Activated CD4-positive, alpha-beta memory T cell treated with anti-CD3 and anti-CD28 coated beads for 36 hours (primary cell): ENCODE results near the gene RSU1. TPM values are rescaled to one million over a fixed set of nuclear protein-coding genes. Genes with fewer than 3 reads are reported as not detected.
A peak's percentile ranks its signal among the peaks of the same experiment; 100 is the strongest.

Experiments used
- CTCF ChIA-PET: fragments of 350-600 bp; sonication (Branson Sonifier 250); formaldehyde crosslinking; loops from one replicate; lab custom pipeline; 2021; ENCODE audit warnings: antibody characterized with exemption, inconsistent platforms; lab: Charles Lee
- POLR2A ChIA-PET: fragments of 350-600 bp; sonication (Branson Sonifier 250); formaldehyde crosslinking; loops from one replicate; lab custom pipeline; 2021; ENCODE audit warnings: antibody characterized with exemption; lab: Charles Lee
- DNase-seq: peaks from one replicate; pipeline ENCODE4 v3.0.0-alpha.2; 2020
- H3K27ac Mint-ChIP-seq: one replicate; pipeline ENCODE4 v1.8.0; 2021; ENCODE audit warnings: mixed read lengths
- H3K27me3 Mint-ChIP-seq: one replicate; pipeline ENCODE4 v1.8.0; 2021; ENCODE audit warnings: mixed read lengths
- H3K36me3 Mint-ChIP-seq: one replicate; pipeline ENCODE4 v1.8.0; 2021; ENCODE audit warnings: mixed read lengths
- H3K4me1 Mint-ChIP-seq: one replicate; pipeline ENCODE4 v1.8.0; 2021; ENCODE audit warnings: low read depth, mixed read lengths
- H3K4me3 Mint-ChIP-seq: one replicate; pipeline ENCODE4 v1.8.0; 2021; ENCODE audit warnings: mild to moderate bottlenecking, mixed read lengths
- H3K9me3 Mint-ChIP-seq: one replicate; pipeline ENCODE4 v1.8.0; 2021; ENCODE audit warnings: mixed read lengths
- intact Hi-C: fragments of 100-400 bp; cut with micrococcal nuclease; formaldehyde crosslinking; loops from one replicate; pipeline ENCODE4 v1.15.1; 2023
- total RNA-seq, 2 experiments: library from RNA; stranded (reverse); gene quantifications; one replicate each; pipeline ENCODE4 v1.2.3, GENCODE V29; 2021

Gene RSU1
- total RNA-seq, 2 experiments from 2014 or later = 60.6 to 61.9 TPM

GRCh38 chr10:16779384-16779915, 37.8 kb downstream of the RSU1 start:
- ChIA-PET CTCF (interaction anchor here (1.1 to 1.9 kb wide), 3 partner anchors 30 to 38 kb away, joined by 3 to 5 read pairs (median 3); partner anchors contain the start of gene RSU1), POLR2A (interaction anchor here (1.0 kb wide), 1 partner anchor 38 kb away, joined by 5 read pairs; the partner anchor contains the start of gene RSU1)
- no peaks in the 10 kb centered on the region for H3K27me3 Mint-ChIP-seq
- peaks cover 20% of the 10 kb centered on the region for H3K36me3 Mint-ChIP-seq
- H3K27ac Mint-ChIP-seq = peak overlapping the region; percentile 64
- peaks cover 30% of the 10 kb centered on the region for H3K4me1 Mint-ChIP-seq
- intact Hi-C loops = loop anchor here (1.0 to 10.0 kb wide), 9 partner anchors 8 to 665 kb away; partner anchors contain the start of genes C1QL3, PTER, RSU1 and VIM
- no peaks in the 10 kb centered on the region for H3K9me3 Mint-ChIP-seq
- peak overlapping the region; percentile 1 for H3K4me3 Mint-ChIP-seq
- DNase-seq = peak; percentile 88

GRCh38 chr10:16777473-16778370, 39.5 kb downstream of the RSU1 start:
- POLR2A ChIA-PET = interaction anchor here (0.6 to 0.7 kb wide), 2 partner anchors 875 to 1130 kb away, joined by 3 read pairs; no protein-coding TSS in a partner anchor
- peaks cover 14% of the 10 kb centered on the region for H3K36me3 Mint-ChIP-seq
- no peak overlapping the region for H3K4me3 Mint-ChIP-seq
- peak overlapping the region; percentile 40 for H3K27ac Mint-ChIP-seq
- H3K4me1 Mint-ChIP-seq = peaks cover 30% of the 10 kb centered on the region
- H3K27me3 Mint-ChIP-seq = no peaks in the 10 kb centered on the region
- H3K9me3 Mint-ChIP-seq = no peaks in the 10 kb centered on the region
- CTCF ChIA-PET = interaction anchor here (0.6 to 1.9 kb wide), 18 partner anchors 9 to 1143 kb away, joined by 3 to 10 read pairs (median 3); partner anchors contain the start of gene RSU1
- intact Hi-C loops = loop anchor here (1.0 to 10.0 kb wide), 7 partner anchors 31 to 875 kb away; partner anchors contain the start of genes C1QL3, PTER and VIM
- no peak for DNase-seq

GRCh38 chr10:16776896-16777295, 40.3 kb downstream of the RSU1 start:
- peaks cover 30% of the 10 kb centered on the region for H3K4me1 Mint-ChIP-seq

GRCh38 chr10:16773334-16773733, 43.9 kb downstream of the RSU1 start:
- POLR2A ChIA-PET = no interaction called here
- CTCF ChIA-PET = no interaction called here
- Mint-ChIP-seq H3K36me3 (peaks cover 3% of the 10 kb centered on the region), H3K4me3 (no peak overlapping the region), H3K27me3 (no peaks in the 10 kb centered on the region), H3K9me3 (no peaks in the 10 kb centered on the region), H3K4me1 (peaks cover 28% of the 10 kb centered on the region), H3K27ac (no peak overlapping the region)
- no peak for DNase-seq
- intact Hi-C loops = loop anchor here (10.0 kb wide), 2 partner anchors 249 to 659 kb away; partner anchors contain the start of gene C1QL3

More at GRCh38 chr10:16776896-16777295, 40.3 kb downstream of the RSU1 start:
- intact Hi-C loops = loop anchor here (1.0 to 10.0 kb wide), 5 partner anchors 115 to 875 kb away; partner anchors contain the start of genes C1QL3 and VIM
- ChIA-PET CTCF (interaction anchor here (0.9 to 1.7 kb wide), 6 partner anchors 10 to 941 kb away, joined by 3 to 10 read pairs (median 5); no protein-coding TSS in a partner anchor), POLR2A (interaction anchor here (0.6 kb wide), 1 partner anchor 874 kb away, joined by 3 read pairs; no protein-coding TSS in a partner anchor)
- DNase-seq = no peak
- no peaks in the 10 kb centered on the region for H3K9me3 Mint-ChIP-seq
- no peak overlapping the region for H3K27ac Mint-ChIP-seq
- H3K36me3 Mint-ChIP-seq = peaks cover 14% of the 10 kb centered on the region
- H3K27me3 Mint-ChIP-seq = no peaks in the 10 kb centered on the region
- H3K4me3 Mint-ChIP-seq = no peak overlapping the region

GRCh38 chr10:16770670-16771069, 46.6 kb downstream of the RSU1 start:
- H3K27ac Mint-ChIP-seq = no peak overlapping the region
- intact Hi-C loops = loop anchor here (10.0 kb wide), 2 partner anchors 246 to 656 kb away; partner anchors contain the start of gene C1QL3
- DNase-seq = peak; percentile 18
- H3K4me1 Mint-ChIP-seq = peaks cover 29% of the 10 kb centered on the region
- POLR2A ChIA-PET = no interaction called here
- H3K4me3 Mint-ChIP-seq = no peak overlapping the region
- H3K27me3 Mint-ChIP-seq = no peaks in the 10 kb centered on the region
- CTCF ChIA-PET = no interaction called here
- peaks cover 3% of the 10 kb centered on the region for H3K36me3 Mint-ChIP-seq
- H3K9me3 Mint-ChIP-seq = no peaks in the 10 kb centered on the region

GRCh38 chr10:16770141-16770540, 47.1 kb downstream of the RSU1 start:
- peaks cover 3% of the 10 kb centered on the region for H3K36me3 Mint-ChIP-seq
- ChIA-PET POLR2A (no interaction called here), CTCF (no interaction called here)
- no peak overlapping the region for H3K4me3 Mint-ChIP-seq
- H3K9me3 Mint-ChIP-seq = no peaks in the 10 kb centered on the region
- no peak overlapping the region for H3K27ac Mint-ChIP-seq
- no peaks in the 10 kb centered on the region for H3K27me3 Mint-ChIP-seq
- intact Hi-C loops = loop anchor here (10.0 kb wide), 2 partner anchors 245 to 655 kb away; partner anchors contain the start of gene C1QL3
- peaks cover 33% of the 10 kb centered on the region for H3K4me1 Mint-ChIP-seq
- DNase-seq = no peak

- Mint-ChIP-seq H3K9me3 (no peaks in the 10 kb centered on the region), H3K36me3 (peaks cover 5% of the 10 kb centered on the region), H3K27me3 (no peaks in the 10 kb centered on the region), H3K4me1 (peaks cover 33% of the 10 kb centered on the region), H3K4me3 (no peak overlapping the region), H3K27ac (no peak overlapping the region)
- DNase-seq = no peak
- CTCF ChIA-PET = interaction anchor here (0.6 kb wide), 1 partner anchor 1440 kb away, joined by 5 read pairs; no protein-coding TSS in a partner anchor
- intact Hi-C loops = no loop called here
- POLR2A ChIA-PET = no interaction called here
Observed at GRCh38 chr10:16769331-16769730, 47.9 kb downstream of the RSU1 start.

- no peaks in the 10 kb centered on the region for H3K9me3 Mint-ChIP-seq
- ChIA-PET POLR2A (no interaction called here), CTCF (interaction anchor here (0.6 kb wide), 1 partner anchor 1440 kb away, joined by 5 read pairs; no protein-coding TSS in a partner anchor)
- no peaks in the 10 kb centered on the region for H3K27me3 Mint-ChIP-seq
- no peak for DNase-seq
- peaks cover 33% of the 10 kb centered on the region for H3K4me1 Mint-ChIP-seq
- intact Hi-C loops = no loop called here
- H3K36me3 Mint-ChIP-seq = peaks cover 9% of the 10 kb centered on the region
- no peak overlapping the region for H3K4me3 Mint-ChIP-seq
- H3K27ac Mint-ChIP-seq = no peak overlapping the region
Observed at GRCh38 chr10:16768702-16769101, 48.5 kb downstream of the RSU1 start.

GRCh38 chr10:16765509-16766375, 51.5 kb downstream of the RSU1 start:
- peaks cover 25% of the 10 kb centered on the region for H3K4me1 Mint-ChIP-seq
- H3K9me3 Mint-ChIP-seq = no peaks in the 10 kb centered on the region
- ChIA-PET CTCF (no interaction called here), POLR2A (no interaction called here)
- no peak overlapping the region for H3K4me3 Mint-ChIP-seq
- DNase-seq = no peak
- H3K36me3 Mint-ChIP-seq = peaks cover 17% of the 10 kb centered on the region
- H3K27me3 Mint-ChIP-seq = no peaks in the 10 kb centered on the region
- no peak overlapping the region for H3K27ac Mint-ChIP-seq
- intact Hi-C loops = no loop called here

- Mint-ChIP-seq H3K27me3 (no peaks in the 10 kb centered on the region), H3K9me3 (no peaks in the 10 kb centered on the region), H3K27ac (no peak overlapping the region), H3K4me3 (no peak overlapping the region), H3K4me1 (peaks cover 10% of the 10 kb centered on the region), H3K36me3 (peaks cover 19% of the 10 kb centered on the region)
- intact Hi-C loops = no loop called here
- ChIA-PET POLR2A (no interaction called here), CTCF (interaction anchor here (0.6 to 0.9 kb wide), 2 partner anchors 183 to 578 kb away, joined by 3 read pairs; no protein-coding TSS in a partner anchor)
- DNase-seq = no peak
Observed at GRCh38 chr10:16761300-16761699, 55.9 kb downstream of the RSU1 start.
